ENCODE results near the gene HES3.

DNA sequence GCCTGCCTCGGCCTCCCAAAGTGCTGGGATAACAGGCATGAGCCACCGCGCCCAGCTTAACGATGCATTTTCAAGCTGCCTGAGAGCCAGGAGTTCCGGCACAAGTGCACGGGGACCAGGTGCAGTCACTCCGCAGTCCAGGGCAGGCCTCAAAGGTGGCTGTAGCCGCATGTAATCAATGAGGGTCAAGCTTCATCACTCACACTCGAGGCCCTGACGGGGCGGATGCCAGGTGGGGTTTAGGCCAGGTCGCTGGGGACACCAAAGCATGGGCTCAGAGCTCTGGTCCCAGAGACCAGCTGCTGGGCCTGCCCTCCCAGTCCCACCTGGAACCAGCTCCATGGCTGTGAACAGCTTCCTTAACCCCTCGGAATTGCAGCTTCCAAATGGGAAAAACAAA is 43.0 kb downstream of the HES3 start:
- TF ChIP-seq POLR2A (IDR thresholded peaks at IDR 0.05) = no peak
- TF ChIP-seq, protein P1, sequence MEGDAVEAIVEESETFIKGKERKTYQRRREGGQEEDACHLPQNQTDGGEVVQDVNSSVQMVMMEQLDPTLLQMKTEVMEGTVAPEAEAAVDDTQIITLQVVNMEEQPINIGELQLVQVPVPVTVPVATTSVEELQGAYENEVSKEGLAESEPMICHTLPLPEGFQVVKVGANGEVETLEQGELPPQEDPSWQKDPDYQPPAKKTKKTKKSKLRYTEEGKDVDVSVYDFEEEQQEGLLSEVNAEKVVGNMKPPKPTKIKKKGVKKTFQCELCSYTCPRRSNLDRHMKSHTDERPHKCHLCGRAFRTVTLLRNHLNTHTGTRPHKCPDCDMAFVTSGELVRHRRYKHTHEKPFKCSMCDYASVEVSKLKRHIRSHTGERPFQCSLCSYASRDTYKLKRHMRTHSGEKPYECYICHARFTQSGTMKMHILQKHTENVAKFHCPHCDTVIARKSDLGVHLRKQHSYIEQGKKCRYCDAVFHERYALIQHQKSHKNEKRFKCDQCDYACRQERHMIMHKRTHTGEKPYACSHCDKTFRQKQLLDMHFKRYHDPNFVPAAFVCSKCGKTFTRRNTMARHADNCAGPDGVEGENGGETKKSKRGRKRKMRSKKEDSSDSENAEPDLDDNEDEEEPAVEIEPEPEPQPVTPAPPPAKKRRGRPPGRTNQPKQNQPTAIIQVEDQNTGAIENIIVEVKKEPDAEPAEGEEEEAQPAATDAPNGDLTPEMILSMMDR (IDR thresholded peaks at IDR 0.05) = no peak

All from vagina (tissue), 2 donors.